ENCODE data around the gene C1QTNF5. TPM values are rescaled to one million over a fixed set of nuclear protein-coding genes. Genes with fewer than 3 reads are reported as not detected.

C1QTNF5 gene
- polyA plus RNA-seq, 1 donor from 2014 or later = not detected

DNA sequence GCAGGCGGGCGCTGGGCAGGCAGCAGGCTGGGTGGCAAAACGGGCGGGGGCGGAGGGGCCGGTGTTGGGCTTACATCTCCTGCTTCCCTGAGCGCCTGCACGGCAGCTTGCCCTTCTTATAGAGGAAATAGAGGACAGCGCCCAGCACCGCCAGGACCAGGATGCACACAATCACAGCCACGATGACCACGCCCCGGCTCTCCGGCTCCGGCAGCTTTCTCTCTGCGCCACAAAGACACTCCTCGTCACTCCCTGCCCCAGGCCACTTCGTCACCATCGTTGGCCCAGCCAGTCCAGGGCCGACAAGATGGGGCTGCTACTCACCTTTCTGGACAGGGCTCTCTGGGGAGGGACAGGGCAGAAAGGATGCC lies 30.0 kb downstream of the C1QTNF5 start:
- peaks cover 11% of the 10 kb centered on the region for H3K27me3 ChIP-seq (ENCODE audit: insufficient read depth, low read depth, low read length)
- no peaks in the 10 kb centered on the region for H3K79me2 ChIP-seq (replicated peaks; ENCODE audit: insufficient read depth, low read length)
- no peak overlapping the region for H2AFZ ChIP-seq (ENCODE audit: low read depth, low read length)
- no peaks in the 10 kb centered on the region for H3K9me3 ChIP-seq (ENCODE audit: low read length)
- H3K36me3 ChIP-seq (ENCODE audit: insufficient read depth, low read length) = no peaks in the 10 kb centered on the region
- no peak overlapping the region for H3K4me2 ChIP-seq (ENCODE audit: low read length)
- no peaks in the 10 kb centered on the region for H4K20me1 ChIP-seq (ENCODE audit: insufficient read depth)
- no peak overlapping the region for H3K9ac ChIP-seq (ENCODE audit: low read length)
- no peaks in the 10 kb centered on the region for H3F3A ChIP-seq (ENCODE audit: insufficient read depth, low read length, poor library complexity, severe bottlenecking)
- H3K4me3 ChIP-seq (ENCODE audit: low read length) = no peak overlapping the region
- no peak overlapping the region for H3K27ac ChIP-seq (ENCODE audit: low read length)
- no peaks in the 10 kb centered on the region for H3K9me2 ChIP-seq (ENCODE audit: insufficient read depth, low read length)
- TF ChIP-seq, protein P1, sequence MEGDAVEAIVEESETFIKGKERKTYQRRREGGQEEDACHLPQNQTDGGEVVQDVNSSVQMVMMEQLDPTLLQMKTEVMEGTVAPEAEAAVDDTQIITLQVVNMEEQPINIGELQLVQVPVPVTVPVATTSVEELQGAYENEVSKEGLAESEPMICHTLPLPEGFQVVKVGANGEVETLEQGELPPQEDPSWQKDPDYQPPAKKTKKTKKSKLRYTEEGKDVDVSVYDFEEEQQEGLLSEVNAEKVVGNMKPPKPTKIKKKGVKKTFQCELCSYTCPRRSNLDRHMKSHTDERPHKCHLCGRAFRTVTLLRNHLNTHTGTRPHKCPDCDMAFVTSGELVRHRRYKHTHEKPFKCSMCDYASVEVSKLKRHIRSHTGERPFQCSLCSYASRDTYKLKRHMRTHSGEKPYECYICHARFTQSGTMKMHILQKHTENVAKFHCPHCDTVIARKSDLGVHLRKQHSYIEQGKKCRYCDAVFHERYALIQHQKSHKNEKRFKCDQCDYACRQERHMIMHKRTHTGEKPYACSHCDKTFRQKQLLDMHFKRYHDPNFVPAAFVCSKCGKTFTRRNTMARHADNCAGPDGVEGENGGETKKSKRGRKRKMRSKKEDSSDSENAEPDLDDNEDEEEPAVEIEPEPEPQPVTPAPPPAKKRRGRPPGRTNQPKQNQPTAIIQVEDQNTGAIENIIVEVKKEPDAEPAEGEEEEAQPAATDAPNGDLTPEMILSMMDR (IDR thresholded peaks at IDR 0.05; ENCODE audit: poor library complexity, severe bottlenecking) = no peak
- TF ChIP-seq POLR2AphosphoS5 (IDR thresholded peaks at IDR 0.05) = no peak
- TF ChIP-seq SMC3 (conservative IDR thresholded peaks at IDR 0.05; ENCODE audit: poor library complexity) = no peak

DNA sequence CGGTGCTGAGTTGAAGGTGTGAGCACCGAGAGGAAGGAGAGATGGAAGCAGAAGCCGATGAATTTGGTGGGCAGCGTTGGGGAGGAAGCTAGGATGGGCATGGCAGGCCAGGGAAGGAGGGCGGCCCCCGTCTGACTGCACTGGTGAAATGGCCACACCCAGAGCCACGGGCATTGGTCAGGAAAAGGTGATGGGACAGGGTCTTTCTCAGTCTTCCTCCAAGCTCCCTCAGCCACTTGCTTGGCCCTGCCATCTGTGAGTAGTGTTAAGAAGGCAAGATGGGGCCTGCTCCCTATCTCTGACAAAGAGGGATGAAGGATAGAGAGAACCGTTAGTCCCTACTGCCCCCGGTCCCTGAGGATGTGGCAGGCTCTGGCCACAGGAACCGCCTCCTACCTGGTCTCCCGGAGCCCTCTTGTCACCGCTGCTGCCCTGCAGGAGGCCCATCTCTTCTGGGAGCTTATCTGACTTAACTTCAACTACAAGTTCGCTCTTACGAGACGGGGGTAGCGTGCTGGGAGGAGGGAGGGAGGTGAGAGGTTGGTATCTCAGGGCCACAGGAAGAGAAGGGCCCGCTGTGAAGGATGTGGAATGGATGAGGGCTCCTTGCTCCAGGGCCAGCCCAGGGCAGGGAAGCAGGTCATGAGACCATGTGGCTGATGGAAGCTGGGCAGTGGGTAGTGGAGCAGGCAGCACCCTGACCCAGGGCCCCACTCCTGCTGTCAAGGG lies 30.6 kb downstream of the C1QTNF5 start:
- Histone ChIP-seq H3K9me3 (ENCODE audit: low read length) (no peaks in the 10 kb centered on the region), H2AFZ (ENCODE audit: low read depth, low read length) (no peak overlapping the region), H3K36me3 (ENCODE audit: insufficient read depth, low read length) (no peaks in the 10 kb centered on the region)

More for the DNA sequence above, 30.6 kb downstream of the C1QTNF5 start:
- H4K20me1 ChIP-seq (ENCODE audit: insufficient read depth) = no peaks in the 10 kb centered on the region
- H3K79me2 ChIP-seq (replicated peaks; ENCODE audit: insufficient read depth, low read length) = no peaks in the 10 kb centered on the region
- H3K27me3 ChIP-seq (ENCODE audit: insufficient read depth, low read depth, low read length) = peaks cover 6% of the 10 kb centered on the region
- H3F3A ChIP-seq (ENCODE audit: insufficient read depth, low read length, poor library complexity, severe bottlenecking) = no peaks in the 10 kb centered on the region
- no peak overlapping the region for H3K27ac ChIP-seq (ENCODE audit: low read length)
- H3K9me2 ChIP-seq (ENCODE audit: insufficient read depth, low read length) = no peaks in the 10 kb centered on the region
- no peak for TF ChIP-seq SMC3 (conservative IDR thresholded peaks at IDR 0.05; ENCODE audit: poor library complexity)
- TF ChIP-seq RAD21 (conservative IDR thresholded peaks at IDR 0.05) = no peak
- TF ChIP-seq, protein P1 (IDR thresholded peaks at IDR 0.05; ENCODE audit: poor library complexity, severe bottlenecking) = no peak
- no peak for TF ChIP-seq TAF1 (IDR thresholded peaks at IDR 0.05; ENCODE audit: low read depth)
- no peak for TF ChIP-seq MXI1 (conservative IDR thresholded peaks at IDR 0.05; ENCODE audit: poor library complexity, severe bottlenecking)
- TF ChIP-seq, protein P2, sequence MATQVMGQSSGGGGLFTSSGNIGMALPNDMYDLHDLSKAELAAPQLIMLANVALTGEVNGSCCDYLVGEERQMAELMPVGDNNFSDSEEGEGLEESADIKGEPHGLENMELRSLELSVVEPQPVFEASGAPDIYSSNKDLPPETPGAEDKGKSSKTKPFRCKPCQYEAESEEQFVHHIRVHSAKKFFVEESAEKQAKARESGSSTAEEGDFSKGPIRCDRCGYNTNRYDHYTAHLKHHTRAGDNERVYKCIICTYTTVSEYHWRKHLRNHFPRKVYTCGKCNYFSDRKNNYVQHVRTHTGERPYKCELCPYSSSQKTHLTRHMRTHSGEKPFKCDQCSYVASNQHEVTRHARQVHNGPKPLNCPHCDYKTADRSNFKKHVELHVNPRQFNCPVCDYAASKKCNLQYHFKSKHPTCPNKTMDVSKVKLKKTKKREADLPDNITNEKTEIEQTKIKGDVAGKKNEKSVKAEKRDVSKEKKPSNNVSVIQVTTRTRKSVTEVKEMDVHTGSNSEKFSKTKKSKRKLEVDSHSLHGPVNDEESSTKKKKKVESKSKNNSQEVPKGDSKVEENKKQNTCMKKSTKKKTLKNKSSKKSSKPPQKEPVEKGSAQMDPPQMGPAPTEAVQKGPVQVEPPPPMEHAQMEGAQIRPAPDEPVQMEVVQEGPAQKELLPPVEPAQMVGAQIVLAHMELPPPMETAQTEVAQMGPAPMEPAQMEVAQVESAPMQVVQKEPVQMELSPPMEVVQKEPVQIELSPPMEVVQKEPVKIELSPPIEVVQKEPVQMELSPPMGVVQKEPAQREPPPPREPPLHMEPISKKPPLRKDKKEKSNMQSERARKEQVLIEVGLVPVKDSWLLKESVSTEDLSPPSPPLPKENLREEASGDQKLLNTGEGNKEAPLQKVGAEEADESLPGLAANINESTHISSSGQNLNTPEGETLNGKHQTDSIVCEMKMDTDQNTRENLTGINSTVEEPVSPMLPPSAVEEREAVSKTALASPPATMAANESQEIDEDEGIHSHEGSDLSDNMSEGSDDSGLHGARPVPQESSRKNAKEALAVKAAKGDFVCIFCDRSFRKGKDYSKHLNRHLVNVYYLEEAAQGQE (IDR thresholded peaks at IDR 0.05; ENCODE audit: borderline replicate concordance) = no peak
- no peak for TF ChIP-seq EP300 (conservative IDR thresholded peaks at IDR 0.05; ENCODE audit: poor library complexity, severe bottlenecking)
- TF ChIP-seq EZH2 (IDR thresholded peaks at IDR 0.05; ENCODE audit: borderline replicate concordance, insufficient read depth, low read length, poor library complexity, severe bottlenecking) = no peak
- TF ChIP-seq POLR2AphosphoS5 (IDR thresholded peaks at IDR 0.05) = no peak
- H3K4me2 ChIP-seq (ENCODE audit: low read length) = no peak overlapping the region
- H3K9ac ChIP-seq (ENCODE audit: low read length) = no peak overlapping the region
- H3K4me3 ChIP-seq (ENCODE audit: low read length) = no peak overlapping the region
